Natural killer cell (primary cell): ENCODE measurements around the gene ANKRD10. TPM values are rescaled to one million over a fixed set of nuclear protein-coding genes. Genes with fewer than 3 reads are reported as not detected.

Experiments used
- ATAC-seq, 3 donors: fragments of 150-1000 bp in 2 of 3; fragments of 200-7000 bp in 1 of 3; cut with Tn5 transposase; 1 replicate in 1 of 3; 2 replicates in 2 of 3; pipeline ENCODE4 v1.10.0; 2021; ENCODE audit warnings: mild to moderate bottlenecking in 2 of 3, moderate library complexity in 2 of 3
- DNase-seq, 2 donors: peaks; one replicate each; pipeline versions ENCODE4 v3.0.0 to v3.0.0-alpha.2; 2013 to 2021; ENCODE audit warnings: mixed read lengths in 1 of 2
- H3K27ac ChIP-seq: one replicate; pipeline ENCODE4 v1.5.1; 2013; ENCODE audit warnings: mild to moderate bottlenecking, low read length
- H3K27me3 ChIP-seq: one replicate; pipeline ENCODE4 v1.6.1; 2013; ENCODE audit warnings: low read length; ENCODE audit not compliant: control insufficient read depth, insufficient read depth
- H3K36me3 ChIP-seq: one replicate; pipeline ENCODE4 v1.6.1; 2013; ENCODE audit warnings: low read length; ENCODE audit not compliant: control insufficient read depth, insufficient read depth
- H3K4me1 ChIP-seq: one replicate; pipeline ENCODE4 v1.6.1; 2013; ENCODE audit warnings: low read length; ENCODE audit not compliant: control insufficient read depth, insufficient read depth
- H3K4me3 ChIP-seq: one replicate; pipeline ENCODE4 v1.5.1; 2013; ENCODE audit warnings: low read length
- H3K9me3 ChIP-seq: one replicate; pipeline ENCODE4 v1.6.1; 2013; ENCODE audit warnings: low read length; ENCODE audit not compliant: control insufficient read depth, insufficient read depth
- H3K27ac Mint-ChIP-seq, 2 donors: one replicate each; pipeline ENCODE4 v1.8.0; 2022; ENCODE audit warnings: mild to moderate bottlenecking in 2 of 2, mixed read lengths in 2 of 2, moderate library complexity in 1 of 2
- H3K27me3 Mint-ChIP-seq, 2 donors: one replicate each; pipeline ENCODE4 v1.8.0; 2022; ENCODE audit warnings: low read depth in 2 of 2, mixed read lengths in 2 of 2
- H3K36me3 Mint-ChIP-seq: one replicate; pipeline ENCODE4 v1.8.0; 2022; ENCODE audit warnings: mixed read lengths
- H3K4me1 Mint-ChIP-seq, 2 donors: one replicate each; pipeline ENCODE4 v1.8.0; 2022; ENCODE audit warnings: mixed read lengths in 2 of 2
- H3K4me3 Mint-ChIP-seq: one replicate; pipeline ENCODE4 v1.8.0; 2022; ENCODE audit warnings: mild to moderate bottlenecking, moderate library complexity, mixed read lengths
- H3K9me3 Mint-ChIP-seq, 2 donors: one replicate each; pipeline ENCODE4 v1.8.0; 2022; ENCODE audit warnings: mixed read lengths in 2 of 2
- CTCF ChIP-seq: fragments of 200-600 bp; IDR thresholded peaks from one replicate; pipeline ENCODE4 v1.8.0; 2022; ENCODE audit warnings: antibody characterized with exemption
- WGBS: methylation state at CpG from one replicate; pipeline ENCODE4 v1.1.7; 2013; ENCODE audit warnings: missing lambda C conversion rate; ENCODE audit not compliant: insufficient coverage; 5-methylcytosine and 5-hydroxymethylcytosine counted together
- intact Hi-C: fragments of 100-400 bp; cut with micrococcal nuclease; formaldehyde crosslinking; loops from one replicate; pipeline ENCODE4 v1.14.2; 2022
- total RNA-seq, 4 donors: library from RNA; stranded (reverse); fragments of 120-200 nt in 1 of 4; gene quantifications; one replicate each; pipeline versions ENCODE4 v1.2.3 to v1.2.4, GENCODE V29; 2013 to 2022

ANKRD10 gene
- total RNA-seq, 3 donors from 2014 or later (not counting 1 experiment from before 2014, with no cell fraction given), result 173 to 221 (median 185) TPM

DNA sequence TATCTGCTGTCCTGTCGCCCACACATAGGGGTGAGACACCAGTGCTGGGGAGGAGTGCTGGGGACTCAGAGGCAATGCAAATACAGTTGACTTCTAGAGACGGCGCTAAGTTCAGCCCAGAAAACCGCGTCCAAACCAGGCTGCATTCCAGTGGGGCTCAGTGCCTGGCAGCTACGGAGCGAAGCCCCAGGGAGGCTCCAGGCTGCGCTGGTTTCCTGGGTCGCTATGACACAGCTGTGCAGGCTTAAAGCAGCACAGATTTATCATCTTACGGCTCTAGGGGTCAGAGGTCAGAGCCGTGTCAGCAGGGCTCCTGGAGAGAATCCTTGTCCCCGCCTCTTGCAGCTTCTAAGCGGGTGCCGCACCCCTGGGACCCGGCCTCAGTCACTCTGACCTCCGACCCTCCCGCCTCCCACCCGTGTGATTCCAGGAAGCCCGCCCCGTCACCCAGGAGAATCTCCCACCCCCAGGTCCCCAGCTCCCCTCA lies 61.6 kb downstream of the ANKRD10 start:
- no peak for TF ChIP-seq CTCF
- Mint-ChIP-seq H3K4me1 (peaks cover 27 to 28% of the 10 kb centered on the region in 2 donors), H3K4me3 (no peak overlapping the region), H3K9me3 (peaks cover 0 to 6% of the 10 kb centered on the region in 2 donors), H3K27me3 (peaks cover 26 to 41% of the 10 kb centered on the region in 2 donors), H3K36me3 (no peaks in the 10 kb centered on the region), H3K27ac (no peak overlapping the region)
- Histone ChIP-seq H3K4me3 (no peak overlapping the region), H3K27ac (no peak overlapping the region), H3K4me1 (peaks cover 17% of the 10 kb centered on the region), H3K27me3 (peaks cover 7% of the 10 kb centered on the region), H3K36me3 (no peaks in the 10 kb centered on the region), H3K9me3 (peaks cover 4% of the 10 kb centered on the region)
- DNase-seq (no peak), ATAC-seq (no peak)
- intact Hi-C loops, result no loop called here
- 94% methylated on average over 19 of the region's 20 CpGs for WGBS

GRCh38 chr13:110850840-110851239 lies 64.0 kb downstream of the ANKRD10 start:
- H3K9me3 ChIP-seq, result no peaks in the 10 kb centered on the region
- H3K27me3 ChIP-seq, result peaks cover 7% of the 10 kb centered on the region
- H3K27ac ChIP-seq, result no peak overlapping the region
- H3K4me1 ChIP-seq, result no peaks in the 10 kb centered on the region
- no peak overlapping the region for H3K4me3 ChIP-seq
- Mint-ChIP-seq H3K4me1 (peaks cover 3 to 4% of the 10 kb centered on the region in 2 donors), H3K4me3 (no peak overlapping the region), H3K36me3 (no peaks in the 10 kb centered on the region), H3K27ac (no peak overlapping the region), H3K9me3 (no peaks in the 10 kb centered on the region), H3K27me3 (peaks cover 34 to 50% of the 10 kb centered on the region in 2 donors)
- no peaks in the 10 kb centered on the region for H3K36me3 ChIP-seq
- intact Hi-C loops, result no loop called here
- TF ChIP-seq CTCF, result no peak
- 91% methylated on average over 11 of the region's 11 CpGs for WGBS
- ATAC-seq (no peak), DNase-seq (no peak)

GRCh38 chr13:110850006-110850405 lies 64.9 kb downstream of the ANKRD10 start:
- Mint-ChIP-seq H3K4me1 (no peaks in the 10 kb centered on the region), H3K4me3 (no peak overlapping the region), H3K27me3 (peaks cover 38 to 56% of the 10 kb centered on the region in 2 donors), H3K9me3 (no peaks in the 10 kb centered on the region), H3K36me3 (no peaks in the 10 kb centered on the region), H3K27ac (no peak overlapping the region)
- TF ChIP-seq CTCF, result no peak
- Histone ChIP-seq H3K4me3 (no peak overlapping the region), H3K27me3 (peaks cover 7% of the 10 kb centered on the region), H3K36me3 (no peaks in the 10 kb centered on the region), H3K4me1 (no peaks in the 10 kb centered on the region), H3K27ac (no peak overlapping the region), H3K9me3 (no peaks in the 10 kb centered on the region)
- 89% methylated on average over 4 of the region's 4 CpGs for WGBS
- intact Hi-C loops, result no loop called here
- DNase-seq (no peak), ATAC-seq (no peak)

- no peaks in the 10 kb centered on the region for H3K4me1 ChIP-seq
- WGBS, result 86% methylated on average over 3 of the region's 3 CpGs
- H3K36me3 Mint-ChIP-seq, result no peaks in the 10 kb centered on the region
- H3K9me3 ChIP-seq, result no peaks in the 10 kb centered on the region
- H3K27ac ChIP-seq, result no peak overlapping the region
- ATAC-seq, result no peak
- no peak overlapping the region for H3K4me3 ChIP-seq
- H3K27me3 Mint-ChIP-seq, result peaks cover 41 to 73% of the 10 kb centered on the region in 2 donors
- no peaks in the 10 kb centered on the region for H3K36me3 ChIP-seq
- intact Hi-C loops, result no loop called here
- H3K27me3 ChIP-seq, result peaks cover 4% of the 10 kb centered on the region
- H3K27ac Mint-ChIP-seq, result no peak overlapping the region
- DNase-seq, result no peak
- no peak overlapping the region for H3K4me3 Mint-ChIP-seq
- no peaks in the 10 kb centered on the region for H3K9me3 Mint-ChIP-seq
- TF ChIP-seq CTCF, result no peak
- no peaks in the 10 kb centered on the region for H3K4me1 Mint-ChIP-seq
These were observed 69.3 kb downstream of the ANKRD10 start for GRCh38 chr13:110845520-110845919.
